GM18517 (cell line): Measurements from ENCODE around the gene PCIF1.
"Not testable (repeated sequence)": the region's sequence is repeated elsewhere in the genome, so short reads cannot be mapped to it uniquely, and the experiment has no call there.

ENCODE experiments used
- ATAC-seq: cut with Tn5 transposase; IDR thresholded peaks from one replicate; pipeline ENCODE4 v1.9.1; 2021; ENCODE audit warnings: mild to moderate bottlenecking, moderate library complexity; ENCODE audit not compliant: unreplicated experiment

PCIF1 gene

DNA sequence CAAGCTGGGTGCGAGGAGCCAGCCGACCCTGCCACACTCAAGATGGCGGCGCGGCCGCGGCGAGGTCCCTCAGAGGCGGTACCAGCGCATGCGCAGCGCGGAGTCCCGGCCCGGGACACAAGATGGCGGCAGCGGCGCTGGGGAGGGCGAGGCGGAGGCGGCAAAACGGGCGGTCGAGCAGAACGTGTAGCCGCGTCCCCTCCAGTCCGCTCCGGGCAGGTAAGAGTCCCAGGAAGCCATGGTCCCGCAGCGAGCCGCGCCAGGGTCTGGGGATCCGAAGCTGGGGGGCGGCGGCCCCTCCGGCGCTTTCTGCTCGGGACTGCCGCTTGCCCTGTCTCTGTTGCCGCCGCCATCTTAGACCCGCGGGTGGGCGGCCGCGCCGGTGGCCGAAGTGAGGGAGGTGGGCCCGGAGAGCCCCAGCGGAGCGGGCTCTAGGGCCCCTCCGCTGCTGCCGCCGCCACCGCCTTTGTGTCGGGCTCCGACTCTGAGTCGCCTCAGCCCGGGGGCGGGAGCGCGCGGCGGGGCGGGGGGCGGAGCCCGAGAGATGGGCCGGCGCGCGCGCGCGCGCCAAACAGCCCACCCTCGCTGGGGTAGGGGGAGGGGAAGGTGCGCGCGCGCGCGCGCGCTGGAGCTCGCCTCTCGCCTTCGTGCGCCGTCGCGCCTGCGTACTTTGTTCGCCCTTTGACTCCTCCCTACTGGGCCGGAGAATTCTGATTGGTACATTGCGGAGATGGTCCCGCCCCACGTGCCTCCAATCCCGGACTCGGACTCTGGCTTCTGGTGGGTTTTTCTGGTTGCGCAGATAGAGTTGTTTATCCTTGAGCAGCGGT is at the start of gene PCIF1:
PCIF1 (plus strand) TSS at position 98 of the 830 bp plus-strand sequence. CDS start 4,317 bp downstream, outside the sequence.
- peak; percentile 78 for ATAC-seq

DNA sequence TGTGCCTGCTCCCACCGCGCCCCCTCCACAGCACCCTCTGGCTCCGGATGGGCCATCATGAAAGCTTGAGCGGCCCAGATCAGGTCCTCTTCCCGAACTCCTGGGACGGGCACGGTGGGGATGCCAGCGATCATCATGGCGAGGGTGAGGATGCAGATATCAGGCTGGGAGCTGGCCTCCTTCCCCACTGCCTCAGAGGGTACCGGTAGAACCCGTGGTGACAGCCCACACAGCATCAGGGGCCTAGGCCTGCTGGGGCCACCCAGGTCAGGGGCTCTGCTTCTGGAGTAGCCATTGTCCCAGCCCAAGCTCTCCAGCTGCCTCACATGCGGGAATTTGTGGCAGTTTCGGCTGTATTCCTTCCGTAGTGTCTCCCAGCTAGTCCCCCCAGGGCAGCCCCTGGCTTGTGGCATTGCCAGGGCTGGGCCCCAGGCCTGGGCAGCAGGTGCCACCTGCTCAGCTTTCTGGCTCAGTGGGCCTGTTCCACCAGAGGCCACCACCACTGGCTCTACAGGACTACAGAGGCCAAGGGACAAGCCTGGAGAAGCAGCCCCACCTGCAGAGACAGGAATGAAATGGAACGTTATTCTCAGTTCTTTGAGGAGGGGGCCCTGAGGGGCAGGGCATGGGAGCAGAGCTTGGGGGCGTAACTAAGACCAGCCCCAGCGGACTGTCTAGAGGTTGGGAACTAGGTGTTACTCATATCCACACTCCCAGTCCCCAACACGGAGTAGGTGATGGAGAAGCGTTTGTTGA is 47.7 kb upstream of the PCIF1 start:
- ATAC-seq = no peak

DNA sequence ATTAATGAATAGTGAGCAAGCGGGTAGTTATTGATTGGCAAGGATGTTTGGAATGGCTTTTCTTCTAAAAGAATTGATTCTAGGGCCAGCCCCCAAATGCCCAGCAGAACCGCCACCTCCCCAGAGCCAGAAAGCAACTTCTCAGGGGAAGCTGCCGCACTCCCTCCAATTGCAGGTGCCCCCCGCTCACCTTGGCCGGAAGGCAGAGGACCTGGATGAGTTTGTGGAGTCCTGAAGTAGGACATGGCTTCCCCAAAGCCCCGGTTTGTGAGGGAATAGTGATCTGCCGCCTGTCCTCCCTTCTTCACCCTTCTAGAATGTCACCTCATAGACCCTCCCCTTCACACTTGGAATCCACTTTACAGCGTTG is 47.2 kb upstream of the PCIF1 start, which contains the start of gene SPATA25:
SPATA25 (minus strand) TSS at position 277 of the 370 bp plus-strand sequence; CDS start at position 245, 32 bp downstream.
- ATAC-seq = no peak

DNA sequence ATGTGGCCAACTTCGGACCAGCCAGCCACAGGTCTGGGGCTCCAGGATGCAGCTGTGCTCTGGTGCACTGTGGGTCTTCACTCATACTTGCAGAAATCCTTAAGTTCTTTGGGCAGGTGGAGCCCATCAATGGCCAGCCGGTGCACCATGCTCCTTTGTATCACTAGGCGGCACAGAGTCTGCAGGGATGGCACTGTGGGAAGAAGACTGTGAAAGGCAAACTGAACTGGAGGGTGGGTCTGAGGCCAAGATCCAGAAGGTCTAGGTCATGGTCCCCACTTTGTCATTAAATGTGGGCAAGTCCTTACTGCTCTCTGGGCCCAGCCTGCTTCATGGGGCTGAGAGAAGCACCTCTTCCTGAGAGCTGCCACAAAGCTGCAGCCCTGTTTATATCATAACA is 45.8 kb upstream of the PCIF1 start:
- ATAC-seq = no peak

DNA sequence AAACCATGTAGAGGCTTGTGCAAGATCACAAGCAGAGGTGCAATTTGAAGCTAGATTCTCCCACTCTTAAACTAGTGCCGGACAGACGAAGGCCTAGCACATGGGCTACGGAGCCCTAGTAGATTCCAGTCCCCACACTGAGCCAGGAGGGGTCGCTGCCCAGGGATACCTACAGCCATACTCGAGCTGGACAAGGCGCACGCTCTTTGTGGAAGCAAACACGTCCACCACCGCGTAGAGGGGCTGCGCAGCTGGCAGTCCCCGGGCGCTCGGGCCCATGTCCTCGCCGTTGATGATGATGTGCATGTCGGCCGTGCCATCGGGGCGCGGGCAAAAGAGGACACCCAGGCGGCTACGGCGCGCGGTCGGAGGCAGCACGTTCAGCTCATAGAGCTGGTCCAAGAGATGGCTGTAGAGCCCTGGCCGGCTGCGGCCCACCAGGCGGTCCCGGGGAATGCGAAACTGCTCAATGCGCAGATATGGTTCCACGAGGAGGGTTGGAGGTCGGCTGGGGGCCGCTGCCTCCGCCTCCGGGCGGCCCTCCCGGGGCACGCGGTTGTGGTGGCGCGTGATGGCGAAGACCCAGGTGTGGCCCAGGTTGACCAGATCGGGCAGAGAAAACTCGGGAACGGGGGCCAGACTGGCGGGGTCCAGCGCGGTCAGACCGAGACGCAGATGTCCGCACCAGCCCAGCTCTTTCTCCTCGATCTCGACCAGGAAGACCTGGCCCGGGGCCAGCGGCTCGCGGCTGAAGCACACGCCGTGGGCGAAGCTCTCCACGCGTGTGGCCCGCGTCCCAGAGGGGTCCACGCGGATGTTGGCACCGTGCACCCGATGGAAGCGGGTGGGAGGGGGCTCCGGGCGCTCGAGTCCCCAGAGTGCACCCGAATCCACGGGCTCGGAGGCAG is 44.2 kb upstream of the PCIF1 start:
- ATAC-seq = no peak

DNA sequence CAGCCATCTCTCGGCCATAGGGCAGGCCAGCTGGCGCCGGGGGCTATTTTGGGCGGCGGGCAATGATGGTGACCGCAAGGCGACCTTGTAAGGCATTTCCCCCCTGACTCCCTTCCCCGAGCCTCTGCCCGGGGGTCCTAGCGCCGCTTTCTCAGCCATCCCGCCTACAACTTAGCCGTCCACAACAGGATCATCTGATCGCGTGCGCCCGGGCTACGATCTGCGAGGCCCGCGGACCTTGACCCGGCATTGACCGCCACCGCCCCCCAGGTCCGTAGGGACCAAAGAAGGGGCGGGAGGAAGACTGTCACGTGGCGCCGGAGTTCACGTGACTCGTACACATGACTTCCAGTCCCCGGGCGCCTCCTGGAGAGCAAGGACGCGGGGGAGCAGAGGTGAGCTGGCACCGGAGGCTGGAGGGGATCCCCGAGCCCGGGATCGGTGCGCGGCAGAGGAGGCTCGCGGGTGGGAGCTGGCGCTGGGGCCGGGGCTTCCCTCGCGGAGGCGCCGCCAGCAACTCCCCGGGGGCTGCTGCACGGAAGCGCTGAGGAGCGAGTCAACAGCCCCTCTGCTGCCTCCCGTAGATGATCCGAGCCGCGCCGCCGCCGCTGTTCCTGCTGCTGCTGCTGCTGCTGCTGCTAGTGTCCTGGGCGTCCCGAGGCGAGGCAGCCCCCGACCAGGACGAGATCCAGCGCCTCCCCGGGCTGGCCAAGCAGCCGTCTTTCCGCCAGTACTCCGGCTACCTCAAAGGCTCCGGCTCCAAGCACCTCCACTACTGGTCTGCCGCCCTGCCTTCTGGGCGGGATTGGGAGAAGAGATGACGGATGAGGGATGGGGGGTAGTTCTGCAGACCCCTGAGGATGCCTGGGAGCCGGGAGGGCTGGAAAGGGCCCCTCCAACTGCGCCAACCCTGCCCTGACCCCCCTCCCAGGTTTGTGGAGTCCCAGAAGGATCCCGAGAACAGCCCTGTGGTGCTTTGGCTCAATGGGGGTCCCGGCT is 43.2 kb upstream of the PCIF1 start, which contains the start of the genes CTSA and NEURL2:
CTSA (plus strand) TSS at position 351 of the 999 bp plus-strand sequence; CDS start at position 585, 234 bp downstream.
NEURL2 (minus strand) TSS at position 224 of the 999 bp plus-strand sequence; CDS start at position 7, 217 bp downstream.
- ATAC-seq = peak; percentile 66

DNA sequence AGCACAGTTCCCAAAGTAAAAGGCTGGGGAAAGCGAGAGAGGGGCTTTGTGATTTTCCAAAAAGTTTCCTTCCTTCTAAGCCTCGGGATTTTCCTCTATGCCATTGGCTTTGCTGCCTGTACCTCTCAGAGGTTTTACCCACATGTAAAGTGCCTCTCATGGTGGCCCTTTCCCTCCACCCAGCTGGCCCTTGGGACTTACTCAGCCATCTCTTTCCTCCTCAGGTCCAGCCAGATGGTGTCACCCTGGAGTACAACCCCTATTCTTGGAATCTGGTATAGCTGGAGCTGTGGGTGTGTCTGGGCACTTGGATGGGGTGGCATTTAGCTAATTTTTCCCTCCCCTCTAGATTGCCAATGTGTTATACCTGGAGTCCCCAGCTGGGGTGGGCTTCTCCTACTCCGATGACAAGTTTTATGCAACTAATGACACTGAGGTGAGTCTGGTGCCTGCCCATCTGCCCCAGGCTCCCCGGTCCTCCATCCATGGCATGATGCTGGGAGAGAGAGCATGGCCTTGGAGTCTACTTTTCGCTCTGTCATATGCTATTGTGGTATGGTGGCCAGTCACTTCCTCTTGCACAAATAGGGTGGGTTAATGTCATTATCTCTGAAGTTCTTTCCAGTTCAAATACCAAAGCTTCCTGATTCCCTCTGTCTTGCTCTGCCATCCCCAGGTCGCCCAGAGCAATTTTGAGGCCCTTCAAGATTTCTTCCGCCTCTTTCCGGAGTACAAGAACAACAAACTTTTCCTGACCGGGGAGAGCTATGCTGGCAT is 42.2 kb upstream of the PCIF1 start:
- no peak for ATAC-seq

DNA sequence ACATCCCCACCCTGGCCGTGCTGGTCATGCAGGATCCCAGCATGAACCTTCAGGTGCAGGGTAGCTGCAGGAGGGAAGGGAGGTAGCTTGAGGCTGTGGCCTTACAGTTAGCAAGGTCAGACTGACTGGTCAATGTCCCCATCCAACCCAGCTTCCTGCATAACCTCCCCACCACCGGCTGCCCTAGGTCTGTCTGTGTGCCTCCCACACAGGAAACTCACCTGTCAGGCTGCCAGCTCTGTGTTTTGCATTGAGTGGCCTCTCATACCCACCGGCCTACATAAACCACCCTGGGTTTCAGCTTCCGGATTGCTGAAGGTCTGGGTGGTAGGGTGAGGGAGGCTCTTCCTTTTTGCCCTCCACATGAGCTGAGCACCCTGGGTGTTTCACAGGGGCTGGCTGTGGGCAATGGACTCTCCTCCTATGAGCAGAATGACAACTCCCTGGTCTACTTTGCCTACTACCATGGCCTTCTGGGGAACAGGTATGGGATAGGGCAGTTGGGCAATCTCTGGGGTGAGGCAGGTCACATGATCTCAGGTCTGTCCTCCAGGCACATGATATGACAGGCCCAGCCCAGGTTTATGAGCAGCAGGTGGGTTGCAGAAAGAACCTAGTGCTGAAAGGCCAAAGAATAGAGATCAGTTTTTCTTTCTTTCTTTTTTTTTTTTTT is 41.5 kb upstream of the PCIF1 start:
- ATAC-seq = no peak

DNA sequence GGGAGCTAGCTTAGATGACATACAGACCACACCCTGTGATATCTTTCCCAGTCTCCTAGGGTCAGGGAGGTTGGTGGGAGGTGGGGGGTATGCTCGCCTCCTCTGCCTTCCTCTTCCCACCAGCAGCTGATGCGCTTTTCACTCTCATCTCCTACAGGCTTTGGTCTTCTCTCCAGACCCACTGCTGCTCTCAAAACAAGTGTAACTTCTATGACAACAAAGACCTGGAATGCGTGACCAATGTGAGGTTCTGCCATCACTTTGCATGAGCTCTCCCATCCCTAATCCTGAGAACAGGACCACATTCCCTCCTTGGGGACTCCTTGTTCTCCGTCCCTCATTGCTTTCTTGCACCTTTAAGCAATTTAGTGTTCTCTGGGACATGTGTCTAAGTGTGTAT is 40.7 kb upstream of the PCIF1 start:
- no peak for ATAC-seq

DNA sequence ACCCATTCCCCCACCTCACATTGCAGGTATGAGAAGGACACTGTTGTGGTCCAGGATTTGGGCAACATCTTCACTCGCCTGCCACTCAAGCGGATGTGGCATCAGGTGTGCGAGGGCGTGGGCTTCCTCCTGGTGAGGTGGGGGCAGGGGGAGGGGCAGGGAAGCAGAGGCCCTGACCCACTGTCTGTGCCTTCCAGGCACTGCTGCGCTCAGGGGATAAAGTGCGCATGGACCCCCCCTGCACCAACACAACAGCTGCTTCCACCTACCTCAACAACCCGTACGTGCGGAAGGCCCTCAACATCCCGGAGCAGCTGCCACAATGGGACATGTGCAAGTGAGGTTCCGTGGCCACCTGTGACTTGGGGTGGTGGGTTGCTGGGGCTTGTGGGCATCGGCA is 39.7 kb upstream of the PCIF1 start:
- no peak for ATAC-seq

DNA sequence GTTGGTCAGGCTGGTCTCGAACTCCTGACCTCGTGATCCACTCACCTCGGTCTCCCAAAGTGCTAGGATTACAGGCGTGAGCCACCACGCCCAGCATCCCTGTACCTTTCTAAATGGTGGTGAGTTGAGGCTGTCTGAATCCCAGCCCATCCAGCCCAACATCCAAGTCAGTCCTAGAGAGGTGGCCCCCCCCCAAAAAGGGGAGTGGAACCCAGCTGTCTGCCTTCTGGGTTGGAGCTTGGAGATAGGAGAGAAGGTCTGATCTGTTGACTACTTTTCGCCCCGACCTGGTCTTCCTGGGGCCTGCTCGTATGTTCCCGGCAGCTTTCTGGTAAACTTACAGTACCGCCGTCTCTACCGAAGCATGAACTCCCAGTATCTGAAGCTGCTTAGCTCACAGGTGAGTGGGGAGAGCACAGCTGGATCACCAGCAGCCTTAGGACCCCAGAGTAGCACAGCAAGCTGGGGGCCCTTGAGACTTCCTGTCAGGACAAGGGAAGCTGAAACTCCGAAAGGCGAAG is 37.8 kb upstream of the PCIF1 start:
- ATAC-seq = no peak

DNA sequence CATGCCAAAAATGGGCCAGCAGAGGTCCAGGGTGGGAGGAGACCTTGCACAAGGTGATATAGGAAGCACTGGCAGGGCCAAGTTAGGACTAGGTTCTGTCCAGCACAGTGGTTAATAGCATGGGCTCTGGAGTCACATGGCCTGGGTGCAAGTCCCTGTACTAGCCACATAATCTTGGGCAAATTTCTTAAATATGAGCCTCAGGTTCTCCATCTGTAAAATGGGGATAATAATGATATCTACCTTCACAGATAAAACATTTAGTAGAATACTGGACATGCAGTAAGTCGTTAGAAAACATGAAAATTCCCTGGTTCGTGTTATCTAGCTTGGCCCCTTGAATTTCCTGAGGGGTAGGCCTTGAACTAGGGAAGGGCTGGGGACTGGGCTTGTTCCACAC is 37.2 kb upstream of the PCIF1 start:
- ATAC-seq = no peak

DNA sequence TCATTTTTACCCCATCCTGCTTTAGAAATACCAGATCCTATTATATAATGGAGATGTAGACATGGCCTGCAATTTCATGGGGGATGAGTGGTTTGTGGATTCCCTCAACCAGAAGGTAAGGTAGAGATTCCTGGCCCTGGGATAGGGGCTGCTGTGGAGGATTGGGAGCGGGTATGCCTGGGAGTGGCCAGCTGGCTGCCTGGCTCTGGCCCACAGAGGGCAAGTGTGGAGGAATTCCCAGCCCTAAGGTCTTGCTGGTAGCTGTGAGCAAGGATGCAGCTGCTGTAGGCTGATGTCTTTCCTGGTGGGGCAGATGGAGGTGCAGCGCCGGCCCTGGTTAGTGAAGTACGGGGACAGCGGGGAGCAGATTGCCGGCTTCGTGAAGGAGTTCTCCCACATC is 36.8 kb upstream of the PCIF1 start:
- no peak for ATAC-seq

DNA sequence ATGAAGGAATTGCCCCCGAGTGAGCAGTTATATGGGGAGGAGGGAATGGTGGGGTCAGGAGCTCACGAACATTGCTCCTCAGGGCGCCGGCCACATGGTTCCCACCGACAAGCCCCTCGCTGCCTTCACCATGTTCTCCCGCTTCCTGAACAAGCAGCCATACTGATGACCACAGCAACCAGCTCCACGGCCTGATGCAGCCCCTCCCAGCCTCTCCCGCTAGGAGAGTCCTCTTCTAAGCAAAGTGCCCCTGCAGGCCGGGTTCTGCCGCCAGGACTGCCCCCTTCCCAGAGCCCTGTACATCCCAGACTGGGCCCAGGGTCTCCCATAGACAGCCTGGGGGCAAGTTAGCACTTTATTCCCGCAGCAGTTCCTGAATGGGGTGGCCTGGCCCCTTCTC is 36.2 kb upstream of the PCIF1 start:
- ATAC-seq = no peak

DNA sequence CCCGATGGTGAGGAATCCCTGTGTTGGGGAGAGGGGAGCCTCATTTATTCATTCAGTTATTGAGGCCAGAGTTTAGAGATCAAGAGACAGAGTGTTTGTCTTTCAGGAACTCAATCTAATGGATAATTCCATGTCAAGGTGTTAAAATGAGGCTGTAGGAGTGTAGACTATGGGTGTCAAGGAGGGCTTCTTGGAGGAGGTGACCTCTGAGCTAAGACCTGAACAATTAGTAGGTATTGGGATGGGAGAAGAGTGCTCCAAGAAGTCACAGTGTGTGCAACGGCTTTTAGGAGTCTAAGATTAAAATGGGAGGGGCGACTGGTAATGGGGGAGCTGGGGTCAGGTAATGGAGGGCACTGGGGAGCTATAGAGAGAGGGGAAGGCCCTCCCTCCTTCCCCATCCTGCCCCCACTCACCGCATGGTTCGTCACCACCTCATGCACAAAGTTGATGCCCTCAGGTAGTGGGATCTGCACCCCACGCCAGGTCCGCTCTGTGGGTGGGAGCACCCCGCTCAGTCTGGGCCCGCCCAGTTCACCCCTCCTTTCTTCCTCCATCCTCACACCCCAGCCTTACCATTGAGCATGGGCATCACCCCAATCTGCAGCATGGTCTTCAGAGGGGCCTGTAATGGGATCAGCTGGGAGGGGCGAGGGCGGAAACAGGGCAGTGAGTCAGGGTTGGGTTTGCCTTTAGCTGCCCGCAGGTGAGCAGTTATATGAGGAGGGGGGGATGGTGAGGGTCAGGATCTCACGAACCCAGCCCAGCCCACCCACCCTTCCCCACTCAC is 35.2 kb upstream of the PCIF1 start:
- no peak for ATAC-seq

DNA sequence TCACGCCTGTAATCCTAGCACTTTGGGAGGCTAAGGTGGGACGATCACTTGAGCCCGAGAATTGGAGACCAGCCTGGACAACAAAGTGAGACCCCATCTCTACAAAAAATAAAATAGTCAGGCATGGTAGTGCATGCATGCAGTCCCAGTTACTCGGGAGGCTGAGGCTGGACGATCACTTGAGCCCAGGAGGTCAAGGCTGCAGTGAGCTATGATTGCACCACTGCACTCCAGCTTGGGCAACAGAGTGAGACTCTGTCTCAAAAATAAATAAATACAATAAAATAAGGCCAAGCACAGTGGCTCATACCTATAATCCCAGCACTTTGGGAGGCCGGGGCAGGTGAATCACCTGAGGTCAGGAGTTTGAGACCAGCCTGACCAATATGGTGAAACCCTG is 33.2 kb upstream of the PCIF1 start:
- not testable (repeated sequence) for ATAC-seq

DNA sequence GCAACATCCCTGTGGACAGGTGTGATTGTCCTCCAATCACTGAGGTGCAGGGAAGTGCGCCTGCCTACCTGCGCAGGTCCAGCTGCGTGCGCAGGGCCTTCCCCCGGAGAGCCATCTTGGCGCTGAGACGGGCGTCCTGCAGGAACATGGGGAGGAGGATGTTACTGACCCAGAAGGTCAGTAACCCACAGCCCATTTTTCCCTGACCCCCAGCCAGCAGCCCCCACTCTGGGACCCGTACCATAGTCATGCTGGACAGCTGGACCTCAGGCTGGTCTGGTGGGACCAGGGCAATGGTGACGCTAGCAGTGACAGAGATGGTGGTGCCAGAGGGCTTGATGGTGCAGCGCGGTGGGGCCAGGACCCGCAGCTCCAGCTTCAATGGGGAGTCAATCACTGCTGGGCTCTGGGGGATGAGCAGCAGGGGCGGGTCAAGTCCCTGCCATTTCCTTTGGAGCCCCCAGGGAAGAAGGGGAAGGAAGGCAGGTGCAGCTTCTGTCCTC is 32.2 kb upstream of the PCIF1 start:
- no peak for ATAC-seq
